HG02943 (cell line): ENCODE measurements around the gene VWA3A.
"Not testable (repeated sequence)": the region's sequence is repeated elsewhere in the genome, so short reads cannot be mapped to it uniquely, and the experiment has no call there.

Experiments used
- ATAC-seq: cut with Tn5 transposase; IDR thresholded peaks from one replicate; pipeline ENCODE4 v1.9.1; 2021; ENCODE audit warnings: mild to moderate bottlenecking, low read depth, moderate library complexity; ENCODE audit not compliant: unreplicated experiment

Gene VWA3A

DNA sequence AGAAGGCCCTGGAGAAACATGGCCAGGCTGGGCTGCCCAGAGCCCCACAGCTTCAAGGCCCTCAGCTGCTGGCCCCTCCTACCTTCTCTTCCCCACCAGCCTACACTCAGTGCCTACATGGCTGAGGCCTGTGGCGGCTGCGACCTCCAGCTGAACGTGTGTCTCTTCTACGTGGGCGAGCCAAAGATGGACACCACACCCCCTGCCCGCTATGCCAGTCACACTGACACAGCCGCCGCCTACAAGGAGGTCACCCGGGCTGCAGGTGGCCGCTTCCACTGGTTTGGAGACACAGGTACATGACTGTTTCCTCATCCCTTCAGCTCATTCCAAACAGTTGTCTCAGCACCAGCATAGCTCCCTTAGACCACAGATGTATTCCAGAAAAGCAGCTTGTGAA, 40.5 kb downstream of the VWA3A start:
- ATAC-seq: no peak

DNA sequence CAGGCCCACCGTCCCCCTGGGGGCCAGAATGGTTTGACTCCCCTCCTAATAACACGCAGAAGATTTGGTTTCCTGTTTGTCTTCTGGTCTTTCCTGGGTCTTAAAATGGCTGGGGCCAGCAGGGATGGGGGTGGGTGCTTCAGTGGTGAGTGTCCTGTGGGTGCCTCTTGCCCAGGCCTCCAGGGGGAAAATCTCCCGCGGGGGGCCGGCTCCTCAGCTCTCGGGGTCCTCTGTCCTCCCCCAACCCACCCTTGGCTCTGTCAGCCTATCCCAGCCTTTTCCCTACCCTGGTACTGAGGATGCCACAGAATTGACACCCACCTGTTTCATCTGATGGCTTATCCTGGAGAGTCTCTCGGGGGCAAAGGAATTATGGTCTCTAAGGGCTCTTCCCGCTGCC, 46.1 kb downstream of the VWA3A start:
- no peak for ATAC-seq

GRCh38 chr16:22139008-22139407, 46.7 kb downstream of the VWA3A start:
- no peak for ATAC-seq

GRCh38 chr16:22139732-22140131, 47.4 kb downstream of the VWA3A start:
- ATAC-seq: no peak

DNA sequence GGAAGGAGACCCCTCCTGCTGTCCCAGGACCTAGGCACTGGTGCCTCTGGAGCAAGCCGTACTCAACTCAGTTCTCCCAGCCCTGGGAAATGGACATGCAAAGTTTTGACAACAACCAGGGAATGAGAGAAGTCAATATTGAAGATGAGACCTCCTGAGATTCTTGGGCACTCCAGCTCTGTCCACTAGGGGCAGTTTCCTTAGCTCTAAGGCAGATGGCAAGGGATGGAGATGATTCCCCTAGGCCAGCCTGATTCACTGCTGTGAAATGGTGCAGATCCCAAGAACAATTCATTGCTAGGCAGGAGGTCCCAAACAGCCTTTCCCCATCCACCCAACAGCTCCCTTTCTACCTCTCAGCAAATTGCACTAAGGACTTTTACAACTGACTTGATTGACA, 49.4 kb downstream of the VWA3A start:
- ATAC-seq: no peak

DNA sequence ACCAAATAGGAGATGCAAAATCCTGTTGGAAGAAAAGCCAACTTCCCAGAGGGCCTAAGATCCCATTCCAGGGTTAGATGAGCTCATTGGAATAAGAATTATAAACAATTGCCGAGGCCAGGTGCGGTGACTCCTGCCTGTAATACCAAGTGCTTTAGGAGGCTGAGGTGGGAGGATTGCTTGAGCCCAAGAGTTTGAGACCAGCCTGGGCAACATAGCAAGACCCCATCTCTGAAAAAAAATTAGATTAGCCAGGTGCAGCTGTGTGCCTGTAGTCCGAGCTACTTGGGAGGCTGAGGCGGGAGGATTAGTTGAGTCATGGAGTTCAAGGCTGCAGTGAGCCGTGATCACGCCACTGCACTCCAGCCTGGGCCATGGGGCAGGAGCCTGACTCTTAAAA, 52.2 kb downstream of the VWA3A start:
- ATAC-seq: no peak

GRCh38 chr16:22147853-22148252, 55.5 kb downstream of the VWA3A start:
- ATAC-seq: no peak

DNA sequence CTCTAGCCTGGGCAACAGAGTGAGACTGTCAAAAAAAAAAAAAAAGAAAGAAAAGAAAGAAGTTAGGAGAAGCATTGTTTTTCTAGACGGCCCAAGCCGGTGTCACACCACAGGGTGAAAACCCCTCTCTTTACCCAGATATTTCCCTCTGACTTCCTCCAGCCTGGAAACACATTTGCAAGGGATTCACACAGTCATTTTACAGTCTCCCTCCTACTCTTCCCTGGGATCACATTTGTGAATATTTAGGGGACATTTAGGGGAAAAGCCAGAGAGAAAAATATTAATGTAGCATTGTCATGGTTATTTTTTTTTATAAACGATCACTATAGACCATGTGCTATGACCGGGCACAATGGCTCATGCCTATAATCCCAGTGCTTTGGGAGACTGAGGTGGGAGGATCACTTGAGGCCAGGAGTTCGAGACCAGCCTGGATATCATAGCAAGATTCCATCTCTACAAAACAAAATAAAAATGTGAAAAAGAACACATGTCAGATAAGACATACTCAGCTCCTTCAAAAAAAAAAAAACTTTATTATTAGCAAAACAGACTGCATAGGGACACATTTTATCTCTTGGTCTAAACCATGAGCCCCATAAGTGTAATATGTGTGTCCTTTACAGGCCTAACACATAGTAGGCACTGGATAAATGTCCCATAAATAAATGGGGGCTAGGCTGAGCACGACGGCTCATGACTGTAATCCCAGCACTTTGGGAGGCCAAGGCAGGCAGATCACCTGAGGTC, 59.1 kb downstream of the VWA3A start:
- no peak for ATAC-seq

GRCh38 chr16:22152316-22152715, 60.0 kb downstream of the VWA3A start:
- no peak for ATAC-seq

- ATAC-seq: not testable (repeated sequence)
Measured at GRCh38 chr16:22153078-22153477, 60.7 kb downstream of the VWA3A start.

DNA sequence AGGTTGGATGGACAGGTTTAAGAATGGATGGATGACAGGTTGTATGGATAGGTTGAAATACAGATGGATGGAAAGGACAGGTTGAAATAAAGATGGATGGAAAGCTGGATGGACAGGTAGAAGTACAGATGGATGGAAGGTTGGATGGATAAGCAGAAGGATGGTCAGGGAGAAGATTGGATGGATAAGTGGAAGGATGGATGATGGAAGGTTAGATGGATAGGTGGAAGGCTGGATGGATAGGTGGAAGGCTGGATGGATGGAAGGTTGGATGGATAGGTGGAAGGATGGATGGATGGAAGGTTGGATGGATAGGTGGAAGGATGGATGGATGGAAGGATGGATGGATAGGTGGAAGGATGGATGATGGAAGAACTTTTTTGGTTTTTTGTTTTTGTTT, 69.1 kb downstream of the VWA3A start:
- ATAC-seq: no peak

GRCh38 chr16:22161999-22162655, 69.8 kb downstream of the VWA3A start, which contains the start of gene SDR42E2:
TSS of gene SDR42E2 (plus strand) at chr16:22162506. CDS start at chr16:22165583, 3,077 bp downstream.
- ATAC-seq: no peak

- ATAC-seq: no peak
Measured at GRCh38 chr16:22162656-22163009, 70.3 kb downstream of the VWA3A start.

DNA sequence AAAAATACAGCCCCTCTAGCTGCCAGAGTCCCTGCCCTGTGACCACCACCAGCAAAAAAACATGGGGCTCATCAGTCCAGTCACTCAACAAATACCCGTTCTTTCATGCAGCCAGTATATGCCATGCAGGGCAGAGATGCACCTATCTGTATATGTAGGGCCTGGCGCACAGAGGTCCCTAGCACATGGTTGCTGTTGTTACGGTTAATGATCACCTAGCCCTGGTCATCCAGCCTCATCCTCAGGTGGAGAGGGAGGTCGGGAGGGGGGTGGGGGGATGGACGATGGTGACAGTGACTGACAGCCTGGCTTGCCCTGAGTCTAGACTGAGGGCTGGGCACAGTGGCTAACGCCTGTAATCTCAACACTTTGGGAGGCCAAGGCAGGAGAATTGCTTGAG, 71.5 kb downstream of the VWA3A start:
- no peak for ATAC-seq

GRCh38 chr16:22164482-22164881, 72.1 kb downstream of the VWA3A start:
- ATAC-seq: no peak

DNA sequence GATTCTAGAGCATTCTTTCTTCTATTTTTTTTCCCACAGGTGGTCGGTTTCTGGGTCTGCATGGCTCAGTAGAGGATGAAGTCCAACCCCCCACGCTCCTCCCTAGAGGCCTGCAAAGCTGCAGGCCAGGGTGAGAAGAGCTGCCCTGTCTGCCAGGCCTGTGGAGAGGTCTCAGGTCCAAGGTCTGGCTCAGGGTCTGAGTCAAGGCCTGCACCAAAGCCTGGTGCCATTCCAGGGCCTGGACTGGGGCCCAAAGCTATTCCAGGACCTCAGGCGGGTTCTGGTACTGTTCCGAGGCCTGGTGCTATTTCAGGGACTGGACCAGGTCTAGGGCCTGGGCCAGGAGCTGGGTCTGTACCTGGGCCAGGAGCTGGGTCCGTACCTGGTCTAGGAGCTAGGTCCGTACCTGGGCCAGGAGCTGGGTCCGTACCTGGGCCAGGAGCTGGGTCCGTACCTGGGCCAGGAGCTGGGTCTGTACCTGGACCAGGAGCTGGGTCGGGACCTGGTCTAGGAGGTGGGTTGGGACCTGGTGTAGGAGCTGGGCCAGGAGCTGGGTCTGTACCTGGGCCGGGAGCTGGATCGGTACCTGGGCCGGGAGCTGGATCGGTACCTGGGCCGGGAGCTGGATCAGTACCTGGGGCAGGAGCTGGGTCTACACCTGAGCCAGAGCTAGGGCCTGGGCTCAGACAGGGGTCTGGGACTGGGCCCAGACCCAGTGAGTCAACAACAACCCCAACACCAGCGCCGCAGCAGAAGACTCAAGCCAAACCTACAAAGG, 73.4 kb downstream of the VWA3A start:
- ATAC-seq: no peak

GRCh38 chr16:22171953-22172352, 79.6 kb downstream of the VWA3A start:
- no peak for ATAC-seq

GRCh38 chr16:22172642-22173041, 80.3 kb downstream of the VWA3A start:
- ATAC-seq: not testable (repeated sequence)

- no peak for ATAC-seq
Measured at GRCh38 chr16:22174642-22175041, 82.3 kb downstream of the VWA3A start.

GRCh38 chr16:22177968-22178930, 85.9 kb downstream of the VWA3A start:
- no peak for ATAC-seq
